Mesodermal cell (in vitro differentiated cells): ENCODE results near the gene FAXDC2.
"Not testable (repeated sequence)": the region's sequence is repeated elsewhere in the genome, so short reads cannot be mapped to it uniquely, and the experiment has no call there.

Experiments
- H3K27ac ChIP-seq: 2 replicates; pipeline ENCODE4 v1.7.0; 2013; ENCODE audit warnings: mild to moderate bottlenecking, low read depth, low read length, moderate library complexity; ENCODE audit not compliant: severe bottlenecking
- H3K36me3 ChIP-seq: 2 replicates; pipeline ENCODE4 v1.7.1; 2013; ENCODE audit warnings: mild to moderate bottlenecking, low read length, moderate library complexity; ENCODE audit not compliant: control insufficient read depth, insufficient read depth
- H3K4me1 ChIP-seq: one replicate; pipeline ENCODE4 v1.7.1; 2013; ENCODE audit warnings: mild to moderate bottlenecking, low read length; ENCODE audit not compliant: insufficient read depth, control insufficient read depth, poor library complexity, severe bottlenecking
- H3K4me3 ChIP-seq: 2 replicates; pipeline ENCODE4 v1.7.0; 2013; ENCODE audit warnings: low read length, control low read depth, mild to moderate bottlenecking; ENCODE audit not compliant: insufficient read depth, poor library complexity, severe bottlenecking; ENCODE audit errors: extremely low read depth
- H3K9me3 ChIP-seq: 2 replicates; pipeline ENCODE4 v1.7.1; 2013; ENCODE audit warnings: mild to moderate bottlenecking, low read length, moderate library complexity; ENCODE audit not compliant: control insufficient read depth
- WGBS, 2 experiments: methylation state at CpG; one replicate each; pipeline ENCODE4 v1.1.5; 2013; ENCODE audit warnings: missing lambda C conversion rate in 2 of 2; ENCODE audit not compliant: insufficient coverage in 2 of 2; 5-methylcytosine and 5-hydroxymethylcytosine counted together

The FAXDC2 gene

GRCh38 chr5:154830219-154830595 lies 20.2 kb downstream of the FAXDC2 start:
- no peaks in the 10 kb centered on the region for H3K9me3 ChIP-seq
- 95 to 97% methylated on average over 7 of the region's 7 CpGs for WGBS, 2 experiments
- no peak overlapping the region for H3K4me3 ChIP-seq
- peaks cover 5% of the 10 kb centered on the region for H3K4me1 ChIP-seq
- H3K36me3 ChIP-seq: peaks cover 57% of the 10 kb centered on the region
- H3K27ac ChIP-seq: no peak overlapping the region

- Histone ChIP-seq H3K36me3 (peaks cover 57% of the 10 kb centered on the region), H3K4me1 (peaks cover 5% of the 10 kb centered on the region), H3K27ac (no peak overlapping the region), H3K9me3 (no peaks in the 10 kb centered on the region), H3K4me3 (no peak overlapping the region)
- 97 to 100% methylated on average over 4 of the region's 4 CpGs for WGBS, 2 experiments
These were observed 20.7 kb downstream of the FAXDC2 start for GRCh38 chr5:154829589-154830218.

DNA sequence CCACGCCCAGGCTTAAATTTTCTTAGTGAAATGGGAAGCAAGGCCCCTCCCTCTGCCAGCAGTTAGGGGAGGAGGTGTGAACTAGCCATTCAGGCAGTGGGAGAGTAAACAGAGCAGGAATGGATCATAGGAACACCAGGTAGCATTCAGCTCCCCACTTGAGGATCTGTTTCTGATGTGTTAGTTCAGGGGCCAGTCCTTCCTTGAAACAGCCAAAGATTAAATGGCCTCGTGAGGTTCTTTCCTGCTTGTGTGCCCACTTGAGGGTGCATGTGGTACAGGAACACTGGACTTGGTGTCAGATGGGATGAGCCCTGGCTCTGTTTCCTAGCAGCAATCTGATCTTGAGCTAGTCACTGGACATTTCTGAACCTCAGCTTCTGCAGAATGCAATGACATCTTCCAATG lies 21.2 kb downstream of the FAXDC2 start:
- H3K4me1 ChIP-seq: no peaks in the 10 kb centered on the region
- no peak overlapping the region for H3K27ac ChIP-seq
- H3K9me3 ChIP-seq: no peaks in the 10 kb centered on the region
- peaks cover 57% of the 10 kb centered on the region for H3K36me3 ChIP-seq
- H3K4me3 ChIP-seq: no peak overlapping the region
- 95 to 100% methylated on average over 1 to 2 of the region's 2 CpGs for WGBS, 2 experiments

DNA sequence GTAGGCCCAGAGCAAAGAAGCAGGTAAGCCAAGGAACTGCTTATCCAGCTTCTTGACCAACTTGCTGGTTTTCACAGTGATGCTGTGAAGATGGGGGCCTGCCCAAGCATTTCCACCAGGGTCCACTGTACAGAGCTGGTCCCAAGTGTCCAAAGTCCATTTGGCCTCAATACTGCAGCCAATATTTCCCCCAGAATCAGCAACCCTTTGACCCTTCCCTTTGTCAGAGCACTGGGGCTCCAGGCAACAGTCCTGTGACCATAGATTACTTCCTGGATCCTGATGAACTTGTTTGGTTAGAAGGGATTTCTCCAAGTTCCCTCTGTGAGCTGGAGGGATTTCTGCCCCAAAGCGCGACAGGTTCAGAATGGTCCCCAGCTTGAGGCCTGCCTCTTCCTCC lies 26.3 kb downstream of the FAXDC2 start:
- H3K4me1 ChIP-seq: no peaks in the 10 kb centered on the region
- no peaks in the 10 kb centered on the region for H3K9me3 ChIP-seq
- 93 to 100% methylated on average over 2 of the region's 2 CpGs for WGBS, 2 experiments
- H3K27ac ChIP-seq: no peak overlapping the region
- H3K36me3 ChIP-seq: peaks cover 75% of the 10 kb centered on the region
- H3K4me3 ChIP-seq: no peak overlapping the region

- WGBS, 2 experiments: 94 to 96% methylated on average over 3 to 4 of the region's 4 CpGs
- Histone ChIP-seq H3K4me3 (no peak overlapping the region), H3K4me1 (peaks cover 2% of the 10 kb centered on the region), H3K9me3 (no peaks in the 10 kb centered on the region), H3K27ac (no peak overlapping the region), H3K36me3 (peaks cover 75% of the 10 kb centered on the region)
These were observed 26.8 kb downstream of the FAXDC2 start for GRCh38 chr5:154823605-154824004.

DNA sequence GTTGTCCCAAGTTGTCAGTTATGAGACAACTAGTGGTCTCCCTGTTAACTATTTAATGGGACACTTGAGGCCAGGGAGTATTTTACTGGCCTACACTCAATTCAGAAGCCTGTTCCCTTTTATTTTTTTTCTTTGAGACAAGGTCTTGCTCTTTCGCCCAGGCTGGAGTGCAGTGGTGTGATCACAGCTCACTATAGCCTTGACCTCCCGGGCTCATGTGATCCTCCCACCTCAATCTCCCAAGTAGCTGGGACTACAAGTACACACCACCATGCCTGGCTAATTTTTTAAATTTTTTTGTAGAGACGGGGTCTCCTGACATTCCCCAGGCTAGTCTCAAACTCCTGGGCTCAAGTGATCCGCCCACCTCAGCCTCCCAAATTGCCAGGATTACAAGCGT lies 27.5 kb downstream of the FAXDC2 start:
- peaks cover 75% of the 10 kb centered on the region for H3K36me3 ChIP-seq
- H3K4me1 ChIP-seq, H3K27ac ChIP-seq, H3K4me3 ChIP-seq, H3K9me3 ChIP-seq: not testable (repeated sequence)
- WGBS, 2 experiments: 90 to 95% methylated on average over 5 of the region's 5 CpGs

DNA sequence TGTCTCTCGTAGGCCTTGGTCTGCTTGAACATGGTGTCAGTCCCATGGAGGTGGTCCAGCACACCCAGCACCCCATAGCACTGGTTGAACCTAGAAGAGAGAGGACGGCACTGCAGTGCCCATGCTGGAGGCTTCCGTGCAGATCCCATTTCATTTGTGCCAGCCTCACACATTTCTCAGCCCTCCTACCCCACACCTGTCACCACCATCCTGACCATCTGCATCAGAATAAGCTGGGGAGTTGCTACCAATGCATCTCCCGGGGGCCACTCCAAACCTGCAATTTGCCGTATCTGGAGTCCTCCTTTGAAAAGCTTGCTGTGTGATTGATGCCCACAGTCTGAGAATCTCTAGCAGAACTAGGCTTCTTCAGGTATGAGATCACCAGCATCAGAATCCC lies 30.0 kb downstream of the FAXDC2 start:
- H3K4me3 ChIP-seq: no peak overlapping the region
- no peaks in the 10 kb centered on the region for H3K9me3 ChIP-seq
- peaks cover 7% of the 10 kb centered on the region for H3K4me1 ChIP-seq
- no peak overlapping the region for H3K27ac ChIP-seq
- WGBS, 2 experiments: 94 to 99% methylated on average over 4 to 5 of the region's 5 CpGs
- peaks cover 94% of the 10 kb centered on the region for H3K36me3 ChIP-seq

DNA sequence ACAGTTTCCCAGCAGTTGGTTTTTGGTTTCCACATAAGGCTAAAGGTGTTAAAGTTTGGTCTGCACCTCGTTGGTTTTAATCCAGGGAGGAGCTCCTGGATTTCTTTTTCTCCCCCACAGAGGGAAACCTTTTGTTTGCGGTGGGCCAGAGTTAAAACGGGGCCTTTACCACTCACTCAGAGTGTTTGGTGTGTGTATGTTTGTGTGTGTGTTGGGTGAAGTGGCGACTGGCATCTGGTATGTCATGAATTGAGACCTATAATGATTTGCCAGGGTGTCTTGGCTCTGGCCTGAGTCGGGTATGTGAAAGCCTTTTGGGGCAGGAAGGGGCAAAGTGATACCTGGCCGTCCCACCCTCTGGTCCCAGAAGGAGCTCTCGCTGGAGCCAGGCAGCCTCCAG lies 30.9 kb downstream of the FAXDC2 start:
- H3K4me3 ChIP-seq: no peak overlapping the region
- 91 to 93% methylated on average over 5 to 6 of the region's 7 CpGs for WGBS, 2 experiments
- no peak overlapping the region for H3K27ac ChIP-seq
- H3K9me3 ChIP-seq: no peaks in the 10 kb centered on the region
- peaks cover 99% of the 10 kb centered on the region for H3K36me3 ChIP-seq
- H3K4me1 ChIP-seq: peaks cover 7% of the 10 kb centered on the region

DNA sequence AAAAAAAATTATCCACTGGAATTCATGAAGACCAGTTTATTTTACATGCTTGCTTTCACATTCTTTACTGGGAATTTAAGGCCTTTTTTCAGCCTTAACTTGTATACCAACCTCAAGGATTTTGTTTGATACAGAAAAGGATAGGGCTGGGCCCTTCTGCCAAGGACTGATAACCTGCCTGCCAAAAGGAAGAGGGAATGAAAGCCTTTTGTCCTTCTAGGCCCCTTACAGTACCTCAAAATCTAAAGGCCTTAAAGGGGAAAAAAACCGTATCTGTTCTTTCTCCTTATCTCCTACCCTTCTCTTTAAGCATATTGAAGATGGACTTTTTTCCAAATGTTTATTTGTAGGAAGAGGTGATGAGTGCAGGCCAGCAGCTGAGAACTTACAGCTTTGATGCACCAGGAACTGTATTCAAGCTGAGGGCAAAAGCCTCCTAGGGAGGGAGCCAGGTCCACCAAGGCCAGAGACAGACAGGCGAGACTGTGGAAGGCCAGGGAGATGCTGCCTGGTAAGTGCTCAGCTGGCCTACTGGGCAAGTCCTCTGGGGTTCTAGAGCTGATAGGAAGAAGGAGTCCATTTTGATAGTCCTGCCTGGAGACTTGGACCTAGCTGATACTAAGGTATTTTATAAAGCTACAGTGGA lies 31.8 kb downstream of the FAXDC2 start:
- Histone ChIP-seq H3K27ac (peak overlapping the region; percentile 23), H3K9me3 (no peaks in the 10 kb centered on the region), H3K36me3 (peaks cover 99% of the 10 kb centered on the region), H3K4me3 (no peak overlapping the region), H3K4me1 (peaks cover 7% of the 10 kb centered on the region)
- 87 to 100% methylated on average over 1 of the region's 2 CpGs for WGBS, 2 experiments

GRCh38 chr5:154817815-154818214 lies 32.6 kb downstream of the FAXDC2 start:
- WGBS, 2 experiments: 93 to 100% methylated on average over 2 to 3 of the region's 6 CpGs
- peaks cover 99% of the 10 kb centered on the region for H3K36me3 ChIP-seq
- no peak overlapping the region for H3K27ac ChIP-seq
- no peaks in the 10 kb centered on the region for H3K9me3 ChIP-seq
- peaks cover 7% of the 10 kb centered on the region for H3K4me1 ChIP-seq
- no peak overlapping the region for H3K4me3 ChIP-seq

DNA sequence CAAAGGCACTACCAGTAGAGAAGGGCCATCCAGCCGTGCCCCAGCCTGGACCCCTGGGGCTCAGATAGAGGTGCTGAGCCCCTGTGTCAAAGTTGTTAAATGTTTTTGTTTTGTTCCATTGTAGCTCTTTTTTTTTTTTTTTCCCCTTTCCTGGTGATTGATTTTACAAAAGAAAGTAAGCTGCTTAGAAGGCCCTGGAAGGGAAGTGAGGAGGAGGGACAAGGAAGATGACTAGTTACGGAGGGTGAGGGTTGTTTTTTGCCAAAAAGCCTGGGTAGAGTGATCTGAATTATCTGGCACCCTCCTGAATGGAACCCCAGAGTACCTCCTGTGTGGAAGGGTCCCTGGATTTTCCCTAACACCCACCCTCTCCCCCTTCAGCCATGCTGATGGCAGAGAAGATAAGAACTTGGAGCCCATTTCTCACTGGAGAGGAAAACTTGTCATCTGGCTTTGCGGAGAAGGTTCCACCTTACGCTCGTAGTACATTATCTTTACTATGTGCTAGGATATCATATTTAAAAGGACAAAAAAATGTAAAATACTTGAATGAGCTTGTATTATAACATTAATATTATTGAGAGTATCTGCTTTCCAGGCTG lies 33.4 kb downstream of the FAXDC2 start:
- H3K36me3 ChIP-seq: peaks cover 98% of the 10 kb centered on the region
- H3K4me3 ChIP-seq: no peak overlapping the region
- no peaks in the 10 kb centered on the region for H3K9me3 ChIP-seq
- peaks cover 7% of the 10 kb centered on the region for H3K4me1 ChIP-seq
- 94% methylated on average over 2 of the region's 5 CpGs; no CpG with 5 or more reads in 1 of the 2 experiments for WGBS, 2 experiments
- H3K27ac ChIP-seq: no peak overlapping the region
